ENCODE measurements around the gene PPP2R5A.

DNA sequence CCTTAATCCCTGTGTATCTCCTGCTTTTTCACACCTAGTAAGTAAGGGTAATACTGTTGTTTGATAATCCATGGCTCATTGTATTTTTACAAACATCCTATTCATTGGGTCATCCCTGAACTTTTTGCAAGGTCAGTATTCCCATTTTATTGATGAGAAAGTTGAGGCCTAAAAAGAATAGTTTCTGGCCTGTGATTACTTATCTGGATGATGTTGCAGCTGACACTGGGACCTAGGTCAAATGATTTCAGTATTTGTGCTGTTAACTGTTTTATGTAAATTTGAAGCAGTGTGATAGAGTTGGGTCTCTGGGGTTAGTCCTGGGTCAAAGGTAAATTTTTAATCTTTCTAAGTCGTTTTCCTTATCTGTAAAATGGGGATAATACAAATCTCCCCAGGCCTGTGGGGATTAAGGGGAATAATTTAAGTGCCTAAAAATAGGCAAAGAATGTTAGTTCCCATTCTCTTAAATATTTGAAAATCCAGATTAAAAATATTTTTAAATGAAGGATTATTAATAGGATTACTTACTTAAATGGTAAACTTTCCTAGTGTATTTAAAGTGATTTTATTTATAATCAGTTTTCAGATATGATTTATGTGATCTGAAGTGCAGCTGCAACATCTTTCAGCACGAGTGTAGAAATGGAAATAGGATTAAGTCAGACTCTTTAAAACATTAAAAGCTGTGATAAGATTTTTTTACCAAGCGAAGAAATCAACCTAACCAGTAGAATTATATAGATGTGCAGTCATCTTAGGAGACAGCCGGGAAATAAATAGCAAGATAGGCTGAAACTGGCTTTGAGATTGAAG lies 4.3 kb downstream of the PPP2R5A start:
- TF ChIP-seq, protein P1, sequence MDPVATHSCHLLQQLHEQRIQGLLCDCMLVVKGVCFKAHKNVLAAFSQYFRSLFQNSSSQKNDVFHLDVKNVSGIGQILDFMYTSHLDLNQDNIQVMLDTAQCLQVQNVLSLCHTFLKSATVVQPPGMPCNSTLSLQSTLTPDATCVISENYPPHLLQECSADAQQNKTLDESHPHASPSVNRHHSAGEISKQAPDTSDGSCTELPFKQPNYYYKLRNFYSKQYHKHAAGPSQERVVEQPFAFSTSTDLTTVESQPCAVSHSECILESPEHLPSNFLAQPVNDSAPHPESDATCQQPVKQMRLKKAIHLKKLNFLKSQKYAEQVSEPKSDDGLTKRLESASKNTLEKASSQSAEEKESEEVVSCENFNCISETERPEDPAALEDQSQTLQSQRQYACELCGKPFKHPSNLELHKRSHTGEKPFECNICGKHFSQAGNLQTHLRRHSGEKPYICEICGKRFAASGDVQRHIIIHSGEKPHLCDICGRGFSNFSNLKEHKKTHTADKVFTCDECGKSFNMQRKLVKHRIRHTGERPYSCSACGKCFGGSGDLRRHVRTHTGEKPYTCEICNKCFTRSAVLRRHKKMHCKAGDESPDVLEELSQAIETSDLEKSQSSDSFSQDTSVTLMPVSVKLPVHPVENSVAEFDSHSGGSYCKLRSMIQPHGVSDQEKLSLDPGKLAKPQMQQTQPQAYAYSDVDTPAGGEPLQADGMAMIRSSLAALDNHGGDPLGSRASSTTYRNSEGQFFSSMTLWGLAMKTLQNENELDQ (tag by site-specific recombination; IDR thresholded peaks at IDR 0.05; ENCODE audit: low read depth), result no peak
- TF ChIP-seq EGR2 (tag by site-specific recombination; IDR thresholded peaks at IDR 0.05; ENCODE audit: low read depth) (no peak), ZNF138 (tag by site-specific recombination; IDR thresholded peaks at IDR 0.05; ENCODE audit: borderline replicate concordance) (no peak), YY1 (tag by site-specific recombination; IDR thresholded peaks at IDR 0.05) (no peak), ZNF133 (tag by site-specific recombination; IDR thresholded peaks at IDR 0.05) (no peak), ZNF302 (tag by site-specific recombination; IDR thresholded peaks at IDR 0.05; ENCODE audit: low read depth) (no peak), REPIN1 (tag by site-specific recombination; IDR thresholded peaks at IDR 0.05; ENCODE audit: low read depth) (no peak)
- TF ChIP-seq, protein P2, sequence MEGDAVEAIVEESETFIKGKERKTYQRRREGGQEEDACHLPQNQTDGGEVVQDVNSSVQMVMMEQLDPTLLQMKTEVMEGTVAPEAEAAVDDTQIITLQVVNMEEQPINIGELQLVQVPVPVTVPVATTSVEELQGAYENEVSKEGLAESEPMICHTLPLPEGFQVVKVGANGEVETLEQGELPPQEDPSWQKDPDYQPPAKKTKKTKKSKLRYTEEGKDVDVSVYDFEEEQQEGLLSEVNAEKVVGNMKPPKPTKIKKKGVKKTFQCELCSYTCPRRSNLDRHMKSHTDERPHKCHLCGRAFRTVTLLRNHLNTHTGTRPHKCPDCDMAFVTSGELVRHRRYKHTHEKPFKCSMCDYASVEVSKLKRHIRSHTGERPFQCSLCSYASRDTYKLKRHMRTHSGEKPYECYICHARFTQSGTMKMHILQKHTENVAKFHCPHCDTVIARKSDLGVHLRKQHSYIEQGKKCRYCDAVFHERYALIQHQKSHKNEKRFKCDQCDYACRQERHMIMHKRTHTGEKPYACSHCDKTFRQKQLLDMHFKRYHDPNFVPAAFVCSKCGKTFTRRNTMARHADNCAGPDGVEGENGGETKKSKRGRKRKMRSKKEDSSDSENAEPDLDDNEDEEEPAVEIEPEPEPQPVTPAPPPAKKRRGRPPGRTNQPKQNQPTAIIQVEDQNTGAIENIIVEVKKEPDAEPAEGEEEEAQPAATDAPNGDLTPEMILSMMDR (tag by site-specific recombination; IDR thresholded peaks at IDR 0.05), result no peak
- TF ChIP-seq, protein P3, sequence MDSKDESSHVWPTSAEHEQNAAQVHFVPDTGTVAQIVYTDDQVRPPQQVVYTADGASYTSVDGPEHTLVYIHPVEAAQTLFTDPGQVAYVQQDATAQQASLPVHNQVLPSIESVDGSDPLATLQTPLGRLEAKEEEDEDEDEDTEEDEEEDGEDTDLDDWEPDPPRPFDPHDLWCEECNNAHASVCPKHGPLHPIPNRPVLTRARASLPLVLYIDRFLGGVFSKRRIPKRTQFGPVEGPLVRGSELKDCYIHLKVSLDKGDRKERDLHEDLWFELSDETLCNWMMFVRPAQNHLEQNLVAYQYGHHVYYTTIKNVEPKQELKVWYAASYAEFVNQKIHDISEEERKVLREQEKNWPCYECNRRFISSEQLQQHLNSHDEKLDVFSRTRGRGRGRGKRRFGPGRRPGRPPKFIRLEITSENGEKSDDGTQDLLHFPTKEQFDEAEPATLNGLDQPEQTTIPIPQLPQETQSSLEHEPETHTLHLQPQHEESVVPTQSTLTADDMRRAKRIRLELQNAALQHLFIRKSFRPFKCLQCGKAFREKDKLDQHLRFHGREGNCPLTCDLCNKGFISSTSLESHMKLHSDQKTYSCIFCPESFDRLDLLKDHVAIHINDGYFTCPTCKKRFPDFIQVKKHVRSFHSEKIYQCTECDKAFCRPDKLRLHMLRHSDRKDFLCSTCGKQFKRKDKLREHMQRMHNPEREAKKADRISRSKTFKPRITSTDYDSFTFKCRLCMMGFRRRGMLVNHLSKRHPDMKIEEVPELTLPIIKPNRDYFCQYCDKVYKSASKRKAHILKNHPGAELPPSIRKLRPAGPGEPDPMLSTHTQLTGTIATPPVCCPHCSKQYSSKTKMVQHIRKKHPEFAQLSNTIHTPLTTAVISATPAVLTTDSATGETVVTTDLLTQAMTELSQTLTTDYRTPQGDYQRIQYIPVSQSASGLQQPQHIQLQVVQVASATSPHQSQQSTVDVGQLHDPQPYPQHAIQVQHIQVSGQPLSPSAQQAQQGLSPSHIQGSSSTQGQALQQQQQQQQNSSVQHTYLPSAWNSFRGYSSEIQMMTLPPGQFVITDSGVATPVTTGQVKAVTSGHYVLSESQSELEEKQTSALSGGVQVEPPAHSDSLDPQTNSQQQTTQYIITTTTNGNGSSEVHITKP (tag by site-specific recombination; IDR thresholded peaks at IDR 0.05), result no peak
- TF ChIP-seq, protein P4, sequence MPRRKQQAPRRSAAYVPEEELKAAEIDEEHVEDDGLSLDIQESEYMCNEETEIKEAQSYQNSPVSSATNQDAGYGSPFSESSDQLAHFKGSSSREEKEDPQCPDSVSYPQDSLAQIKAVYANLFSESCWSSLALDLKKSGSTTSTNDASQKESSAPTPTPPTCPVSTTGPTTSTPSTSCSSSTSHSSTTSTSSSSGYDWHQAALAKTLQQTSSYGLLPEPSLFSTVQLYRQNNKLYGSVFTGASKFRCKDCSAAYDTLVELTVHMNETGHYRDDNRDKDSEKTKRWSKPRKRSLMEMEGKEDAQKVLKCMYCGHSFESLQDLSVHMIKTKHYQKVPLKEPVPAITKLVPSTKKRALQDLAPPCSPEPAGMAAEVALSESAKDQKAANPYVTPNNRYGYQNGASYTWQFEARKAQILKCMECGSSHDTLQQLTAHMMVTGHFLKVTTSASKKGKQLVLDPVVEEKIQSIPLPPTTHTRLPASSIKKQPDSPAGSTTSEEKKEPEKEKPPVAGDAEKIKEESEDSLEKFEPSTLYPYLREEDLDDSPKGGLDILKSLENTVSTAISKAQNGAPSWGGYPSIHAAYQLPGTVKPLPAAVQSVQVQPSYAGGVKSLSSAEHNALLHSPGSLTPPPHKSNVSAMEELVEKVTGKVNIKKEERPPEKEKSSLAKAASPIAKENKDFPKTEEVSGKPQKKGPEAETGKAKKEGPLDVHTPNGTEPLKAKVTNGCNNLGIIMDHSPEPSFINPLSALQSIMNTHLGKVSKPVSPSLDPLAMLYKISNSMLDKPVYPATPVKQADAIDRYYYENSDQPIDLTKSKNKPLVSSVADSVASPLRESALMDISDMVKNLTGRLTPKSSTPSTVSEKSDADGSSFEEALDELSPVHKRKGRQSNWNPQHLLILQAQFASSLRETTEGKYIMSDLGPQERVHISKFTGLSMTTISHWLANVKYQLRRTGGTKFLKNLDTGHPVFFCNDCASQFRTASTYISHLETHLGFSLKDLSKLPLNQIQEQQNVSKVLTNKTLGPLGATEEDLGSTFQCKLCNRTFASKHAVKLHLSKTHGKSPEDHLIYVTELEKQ (tag by site-specific recombination; IDR thresholded peaks at IDR 0.05; ENCODE audit: borderline replicate concordance), result no peak
- TF ChIP-seq, protein P5, sequence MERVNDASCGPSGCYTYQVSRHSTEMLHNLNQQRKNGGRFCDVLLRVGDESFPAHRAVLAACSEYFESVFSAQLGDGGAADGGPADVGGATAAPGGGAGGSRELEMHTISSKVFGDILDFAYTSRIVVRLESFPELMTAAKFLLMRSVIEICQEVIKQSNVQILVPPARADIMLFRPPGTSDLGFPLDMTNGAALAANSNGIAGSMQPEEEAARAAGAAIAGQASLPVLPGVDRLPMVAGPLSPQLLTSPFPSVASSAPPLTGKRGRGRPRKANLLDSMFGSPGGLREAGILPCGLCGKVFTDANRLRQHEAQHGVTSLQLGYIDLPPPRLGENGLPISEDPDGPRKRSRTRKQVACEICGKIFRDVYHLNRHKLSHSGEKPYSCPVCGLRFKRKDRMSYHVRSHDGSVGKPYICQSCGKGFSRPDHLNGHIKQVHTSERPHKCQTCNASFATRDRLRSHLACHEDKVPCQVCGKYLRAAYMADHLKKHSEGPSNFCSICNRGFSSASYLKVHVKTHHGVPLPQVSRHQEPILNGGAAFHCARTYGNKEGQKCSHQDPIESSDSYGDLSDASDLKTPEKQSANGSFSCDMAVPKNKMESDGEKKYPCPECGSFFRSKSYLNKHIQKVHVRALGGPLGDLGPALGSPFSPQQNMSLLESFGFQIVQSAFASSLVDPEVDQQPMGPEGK (tag by site-specific recombination; IDR thresholded peaks at IDR 0.05), result no peak

Measured in HEK293 (cell line).